Measurements from ENCODE around the gene SLC16A5.

DNA sequence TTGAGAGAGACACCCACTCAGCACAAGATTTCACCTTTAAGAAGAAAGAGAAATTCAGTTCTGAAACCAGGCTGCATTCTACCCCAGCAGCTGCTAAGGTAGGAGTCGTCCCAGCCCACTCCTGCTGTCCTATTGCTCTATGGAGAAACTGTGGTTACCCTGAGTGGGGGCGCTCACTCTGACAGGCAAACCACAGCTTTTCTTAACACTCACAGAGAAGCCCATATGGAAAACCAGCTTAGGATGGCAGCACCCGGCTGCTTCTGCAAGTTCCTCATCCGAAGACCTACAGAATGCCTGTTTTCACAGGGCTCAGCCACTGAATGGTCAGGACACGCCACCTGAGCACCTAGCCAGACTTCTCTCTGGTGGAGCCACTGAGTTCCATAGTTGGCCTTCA is 48.5 kb upstream of the SLC16A5 start:
- TF ChIP-seq POLR2AphosphoS5 (IDR thresholded peaks at IDR 0.05) = no peak
- no peak for TF ChIP-seq POLR2A (IDR thresholded peaks at IDR 0.05)
